SW 1271 (cell line): ENCODE results near the gene PNPT1.
"Not testable (repeated sequence)": the region's sequence is repeated elsewhere in the genome, so short reads cannot be mapped to it uniquely, and the experiment has no call there.

ENCODE experiments used
- DNase-seq, 2 experiments: peaks; one replicate each; lab custom pipeline; 2025; lab: John Stamatoyannopoulos, UW

Gene PNPT1

DNA sequence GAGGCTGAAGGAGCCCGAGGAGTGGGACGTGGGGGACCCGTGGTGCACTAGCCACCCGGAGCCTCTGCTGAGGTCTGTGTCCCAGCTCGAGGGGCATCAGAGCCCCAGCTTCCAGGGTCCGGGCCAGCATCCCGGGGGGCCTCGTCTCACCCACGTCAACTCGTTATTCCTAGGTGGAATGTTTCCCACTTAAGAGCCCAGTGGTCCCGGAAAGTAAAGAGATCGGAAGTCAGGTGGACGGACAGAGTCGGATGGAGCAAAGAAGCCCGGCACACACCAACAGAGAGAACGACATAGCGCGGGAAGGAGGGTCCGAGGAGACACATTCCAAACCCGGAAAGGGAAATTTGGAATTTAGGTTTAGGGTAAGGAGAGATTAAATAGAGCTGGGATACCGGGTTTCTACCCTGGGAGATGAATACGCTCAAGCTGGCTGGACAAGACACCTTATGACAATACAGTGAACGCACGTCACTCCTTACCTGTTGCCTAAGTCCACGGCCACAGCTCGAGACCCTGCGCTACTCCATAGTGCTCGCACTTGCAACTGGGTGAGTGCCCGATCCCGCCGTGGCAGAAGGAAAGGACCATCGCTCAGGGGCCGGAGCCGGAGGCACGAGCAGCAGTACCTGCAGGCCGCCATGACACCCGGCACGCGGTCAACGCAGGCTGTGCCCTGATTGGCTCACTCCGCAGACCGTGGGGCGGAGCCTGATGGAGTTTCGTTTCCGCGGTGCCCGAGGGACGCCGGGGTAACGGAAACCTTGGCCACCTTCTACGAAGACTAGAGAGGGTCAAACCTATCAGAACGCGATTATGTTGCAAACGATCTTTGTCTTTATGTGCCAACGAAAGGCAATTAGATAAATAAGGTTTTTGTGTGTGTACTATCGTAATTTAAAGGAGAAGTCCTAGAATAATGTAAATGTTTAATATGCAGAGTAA is at the start of gene PNPT1:
Gene PNPT1, minus strand, starts transcription at position 664 of the 945 bp plus-strand sequence. Its CDS starts 21 bp downstream, at position 643.
- DNase-seq, result peak; percentile 85 to 92

DNA sequence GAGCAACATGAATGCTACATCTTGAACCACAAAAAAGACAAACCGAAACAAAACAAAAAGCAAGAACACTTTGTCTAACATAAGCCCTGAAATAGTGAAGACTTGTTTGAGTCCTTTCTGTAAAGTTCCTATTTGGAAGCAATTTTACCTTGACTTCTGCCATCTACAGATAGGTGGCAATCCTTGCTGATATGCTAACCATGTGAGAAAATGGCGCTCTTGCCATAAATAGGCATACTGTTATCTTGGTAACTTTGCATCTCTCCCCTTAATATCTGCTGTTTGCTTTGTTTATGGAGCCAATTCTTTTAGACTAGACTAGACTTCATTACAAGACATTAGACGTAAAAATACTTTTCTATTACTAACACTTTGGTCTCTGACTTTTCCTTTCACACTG is 49.4 kb upstream of the PNPT1 start:
- DNase-seq, result no peak

DNA sequence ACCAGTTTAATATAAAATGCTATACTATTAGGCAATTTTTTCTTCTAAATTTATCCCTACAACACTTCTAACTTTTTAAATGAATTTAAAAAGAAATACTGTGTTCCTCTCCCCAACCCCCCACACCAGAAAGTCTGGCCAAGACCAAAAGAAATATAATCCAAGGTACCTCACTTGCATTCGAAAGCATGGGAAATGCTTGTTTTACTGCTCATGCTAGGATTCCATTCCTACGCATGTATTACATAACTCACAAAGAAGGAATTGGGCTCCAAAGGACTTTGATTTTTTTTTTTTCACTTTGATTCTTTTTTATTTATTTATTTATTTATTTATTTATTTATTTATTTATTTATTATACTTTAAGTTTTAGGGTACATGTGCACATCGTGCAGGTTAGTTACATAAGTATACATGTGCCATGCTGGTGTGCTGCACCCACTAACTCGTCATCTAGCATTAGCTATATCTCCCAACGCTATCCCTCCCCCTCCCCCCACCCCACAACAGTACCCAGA is 42.4 kb upstream of the PNPT1 start:
- DNase-seq, result not testable (repeated sequence)

DNA sequence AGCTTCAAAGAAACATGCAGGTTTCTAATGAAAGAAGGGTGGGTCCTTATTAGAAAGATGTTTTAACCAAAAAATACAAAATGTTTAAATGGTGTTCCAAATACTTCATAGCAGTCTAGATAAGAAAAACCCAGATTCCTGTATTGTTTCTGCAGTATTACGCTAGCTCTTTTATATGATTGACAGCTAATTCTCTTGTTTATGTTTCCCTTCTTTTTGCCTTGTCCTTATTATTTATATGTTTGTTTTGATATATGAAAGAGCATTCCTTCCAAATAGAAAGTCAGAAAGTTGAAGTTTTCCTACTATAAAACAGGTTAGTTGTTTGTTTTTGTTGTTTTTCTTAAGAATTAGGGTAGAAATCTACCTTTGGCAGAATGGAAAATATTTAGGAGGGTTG is 41.1 kb upstream of the PNPT1 start:
- DNase-seq, result no peak

DNA sequence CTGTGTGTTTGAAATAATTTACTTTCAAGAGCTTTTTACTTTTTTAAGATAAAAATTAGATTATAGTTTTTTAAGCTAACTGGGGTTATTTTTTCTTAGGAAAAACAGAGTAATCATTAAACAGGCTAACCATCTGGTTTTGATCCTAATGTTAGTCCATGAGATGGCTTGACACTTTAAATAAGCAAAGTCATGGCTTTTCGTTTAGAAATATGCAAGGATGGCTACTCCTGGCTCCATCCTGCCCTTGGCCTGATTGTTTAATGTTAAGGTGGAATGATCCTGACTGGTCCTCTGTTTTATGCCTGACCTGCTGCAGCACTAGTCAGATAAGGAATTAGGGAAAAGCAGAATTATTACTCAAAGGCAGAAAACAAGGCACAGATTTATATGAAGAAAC is 39.7 kb upstream of the PNPT1 start:
- no peak for DNase-seq

DNA sequence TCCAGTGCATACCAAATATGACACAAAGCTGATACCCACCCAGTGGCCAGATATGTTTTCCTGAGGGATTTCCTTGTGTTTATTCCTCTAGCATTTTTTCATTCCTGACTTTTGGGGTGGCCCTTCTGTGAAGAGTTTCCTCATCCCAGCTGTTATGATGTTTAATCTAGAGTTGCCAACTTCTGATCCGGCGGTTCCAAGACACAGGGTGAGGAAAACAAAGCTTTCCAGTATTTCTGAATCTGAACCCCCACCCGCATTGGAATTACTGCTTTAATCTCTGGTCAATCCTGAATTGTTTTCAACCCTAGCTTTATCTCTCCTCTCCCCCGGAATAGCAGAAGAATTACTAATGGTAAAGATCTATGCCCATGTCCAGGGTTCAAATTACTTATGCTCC is 39.2 kb upstream of the PNPT1 start:
- DNase-seq, result no peak

DNA sequence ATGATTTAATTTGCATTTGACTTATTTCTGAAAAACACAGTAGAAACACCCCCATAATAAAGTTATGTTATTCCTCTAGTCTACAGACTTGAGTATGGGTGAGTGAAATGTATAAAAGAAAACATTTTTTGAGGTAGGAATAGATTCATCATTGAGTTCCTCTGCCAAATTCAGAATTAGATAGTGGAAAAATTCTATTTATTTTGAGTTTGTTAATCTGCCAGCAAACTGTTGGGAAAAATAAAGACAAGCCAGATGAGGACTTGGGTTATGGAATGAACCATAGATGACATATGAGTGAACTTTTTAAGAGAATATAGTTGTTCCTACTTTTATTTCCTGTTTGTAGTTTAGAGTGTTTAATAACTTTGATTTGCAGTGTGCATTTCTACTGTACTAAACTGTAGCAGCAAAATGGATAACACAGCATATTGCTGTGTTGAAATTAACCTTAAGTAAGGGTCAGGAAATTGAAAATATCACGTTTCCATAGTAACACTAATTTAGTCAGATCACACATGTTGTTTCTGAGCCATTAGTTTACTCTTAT is 35.6 kb upstream of the PNPT1 start:
- no peak for DNase-seq

DNA sequence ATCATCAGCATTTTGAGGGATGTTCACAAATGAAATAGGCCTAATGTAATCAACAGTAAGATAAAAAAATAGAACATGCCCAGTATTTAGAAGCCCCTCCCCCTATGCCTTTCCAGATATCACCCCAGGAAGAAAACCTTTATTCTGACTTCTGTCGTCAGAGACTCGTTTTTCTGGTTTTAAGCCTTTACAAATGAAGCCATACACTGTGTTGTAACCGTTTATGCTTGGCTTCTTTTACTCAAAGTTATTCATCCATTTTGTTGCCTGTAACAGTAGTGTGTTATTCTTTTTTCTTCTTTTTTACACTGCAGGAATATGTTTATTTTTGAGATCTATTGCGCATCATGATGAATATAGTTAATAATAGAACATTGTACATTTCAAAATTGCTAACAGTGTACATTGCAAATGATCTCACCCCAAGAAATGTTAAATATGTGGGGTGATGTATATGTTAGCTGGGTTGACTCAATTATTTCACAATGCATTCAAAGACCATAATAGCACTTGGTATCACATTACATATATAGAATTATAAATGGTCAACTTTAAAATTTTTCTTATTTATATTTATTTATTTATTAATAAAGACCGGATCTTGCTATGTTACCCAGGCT is 28.1 kb upstream of the PNPT1 start:
- DNase-seq, result no peak

DNA sequence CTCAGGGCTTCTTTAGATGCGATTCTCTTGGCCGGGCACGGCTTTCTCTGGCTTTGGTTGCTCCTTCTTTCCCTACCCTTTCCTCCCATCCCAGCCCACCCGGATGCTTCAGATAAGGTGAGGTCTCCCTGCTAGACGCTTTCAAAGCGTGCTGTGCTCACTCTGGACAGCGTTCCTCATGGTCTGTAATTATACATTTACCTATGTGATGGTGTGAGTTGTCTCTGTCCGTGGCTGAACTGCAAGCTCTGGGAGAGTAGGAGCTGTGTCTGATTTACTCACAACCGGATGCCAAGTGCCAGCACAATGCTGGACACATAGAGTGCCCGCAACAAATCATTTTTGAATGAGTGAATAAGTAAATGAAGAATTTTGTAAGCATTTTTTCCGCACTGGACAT is 26.8 kb upstream of the PNPT1 start:
- no peak for DNase-seq

DNA sequence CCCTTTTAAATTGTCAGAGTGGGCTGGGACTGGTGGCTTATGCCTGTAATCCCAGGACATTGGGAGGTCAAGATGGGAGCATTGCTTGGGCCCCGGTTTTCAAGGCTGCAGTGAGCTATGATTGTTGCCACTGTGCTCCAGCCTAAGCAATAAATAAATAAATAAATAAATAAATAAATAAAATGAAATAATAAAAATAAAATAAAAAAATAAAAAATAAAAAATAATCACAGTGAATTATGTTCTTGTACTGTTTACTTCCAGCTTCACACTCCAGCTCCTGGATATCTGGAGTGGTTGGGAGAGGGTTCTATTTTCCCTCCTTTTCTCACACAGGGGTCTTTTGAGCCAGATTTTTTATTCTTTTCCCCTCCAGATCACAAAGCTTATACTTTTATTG is 26.2 kb upstream of the PNPT1 start:
- DNase-seq, result no peak

DNA sequence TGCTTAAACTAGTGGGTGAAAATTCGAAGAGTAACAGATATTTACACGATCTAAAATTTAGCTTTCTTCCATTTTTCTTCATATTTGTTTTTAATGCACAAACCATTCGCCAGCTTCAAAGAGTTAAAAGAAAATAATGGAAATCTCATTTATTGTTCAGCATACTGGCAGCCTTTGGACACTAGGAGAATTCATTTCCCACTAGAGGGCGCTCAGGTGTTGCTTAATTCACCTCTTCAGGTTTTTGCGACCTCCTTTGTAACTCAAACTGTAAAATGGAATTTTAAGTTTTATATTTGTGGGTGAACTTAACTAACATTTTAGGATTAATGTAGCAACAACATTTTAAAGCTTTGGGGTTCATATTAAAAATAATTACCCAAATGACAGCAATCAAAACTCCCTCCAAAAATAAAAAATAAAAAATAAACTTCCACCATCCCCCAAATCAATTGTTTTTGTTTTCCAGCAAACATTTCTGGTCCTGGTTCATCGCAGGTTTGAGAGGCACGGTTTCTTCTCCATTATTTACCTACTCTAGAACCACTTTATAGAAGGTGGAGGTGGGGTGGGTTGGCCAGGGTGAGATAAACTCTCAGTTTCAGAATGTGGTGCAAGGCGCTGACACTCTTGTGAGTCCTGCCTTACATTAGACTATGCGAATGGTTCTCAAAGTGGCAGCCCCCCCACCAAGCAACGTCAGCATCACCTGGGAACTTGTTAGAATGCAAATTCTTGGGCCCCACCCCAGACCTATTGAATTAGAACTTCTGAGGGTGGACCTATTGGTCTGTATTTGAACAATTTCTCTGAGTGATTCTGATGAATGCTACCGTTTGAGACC is 24.7 kb upstream of the PNPT1 start:
- peak; percentile 11 to 60 for DNase-seq

DNA sequence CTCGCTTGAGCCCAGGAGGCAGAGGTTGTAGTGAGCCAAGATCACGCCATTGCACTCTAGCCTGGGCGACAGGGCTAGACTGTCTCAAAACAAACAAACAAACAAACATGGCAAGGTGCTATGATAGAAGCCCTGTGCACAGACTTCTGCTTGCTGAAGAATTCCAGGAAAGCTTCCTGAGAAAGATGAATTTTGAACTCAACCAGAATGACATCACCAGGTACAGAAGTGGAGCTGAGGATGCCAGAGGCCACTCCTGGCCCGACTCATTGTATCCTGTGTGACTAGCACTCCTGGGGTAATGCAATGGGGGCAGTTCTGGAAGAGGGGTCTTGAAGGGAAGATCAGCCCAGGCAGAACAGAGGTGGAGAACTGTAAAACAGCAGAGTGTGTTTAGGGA is 22.0 kb upstream of the PNPT1 start:
- DNase-seq, result no peak

DNA sequence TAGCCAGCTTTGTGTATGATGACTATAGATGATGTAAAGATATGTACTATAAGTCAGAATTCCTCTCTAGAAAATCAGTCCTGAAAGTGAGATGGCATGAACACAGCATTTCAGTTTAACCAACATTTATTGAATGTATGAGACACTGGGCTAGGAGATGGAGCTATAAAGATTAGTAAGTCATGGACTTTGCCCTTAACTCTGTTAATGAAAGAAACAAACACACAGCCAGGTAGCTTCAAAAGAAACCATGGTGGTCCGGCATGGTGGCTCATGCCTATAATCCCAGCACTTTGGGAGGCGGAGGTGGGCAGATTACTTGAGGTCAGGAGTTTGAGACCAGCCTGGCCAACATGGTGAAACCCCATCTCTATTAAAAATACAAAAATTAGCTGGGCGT is 21.5 kb upstream of the PNPT1 start:
- DNase-seq, result not testable (repeated sequence)

DNA sequence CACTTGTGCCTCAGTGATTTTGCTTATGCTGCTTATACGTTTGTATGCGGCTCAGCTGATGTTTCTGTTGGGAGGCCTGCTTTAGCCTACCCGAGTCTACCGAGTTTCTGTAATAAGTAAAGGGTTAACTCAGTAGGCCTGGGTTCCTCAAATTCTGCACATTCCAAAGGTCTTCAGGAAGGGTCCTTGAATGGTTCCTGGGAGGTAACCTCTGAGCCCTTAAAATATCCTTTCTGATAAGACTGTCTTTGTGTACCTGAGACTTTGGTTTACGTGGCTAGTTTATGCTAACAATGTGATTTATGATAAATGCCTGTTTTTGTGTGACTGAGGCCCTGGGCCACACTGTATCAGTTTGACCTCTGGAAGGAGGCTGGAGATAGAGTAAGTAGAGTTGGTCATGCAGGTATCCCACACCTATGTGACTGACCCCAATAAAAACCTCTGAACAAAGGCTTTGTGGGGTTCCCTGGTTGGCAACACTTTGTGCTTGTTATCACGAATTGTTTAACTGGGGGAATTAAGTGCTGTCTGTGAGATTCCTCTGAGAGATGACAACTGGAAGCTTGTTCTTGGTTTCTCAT is 18.9 kb upstream of the PNPT1 start:
- DNase-seq, result no peak

DNA sequence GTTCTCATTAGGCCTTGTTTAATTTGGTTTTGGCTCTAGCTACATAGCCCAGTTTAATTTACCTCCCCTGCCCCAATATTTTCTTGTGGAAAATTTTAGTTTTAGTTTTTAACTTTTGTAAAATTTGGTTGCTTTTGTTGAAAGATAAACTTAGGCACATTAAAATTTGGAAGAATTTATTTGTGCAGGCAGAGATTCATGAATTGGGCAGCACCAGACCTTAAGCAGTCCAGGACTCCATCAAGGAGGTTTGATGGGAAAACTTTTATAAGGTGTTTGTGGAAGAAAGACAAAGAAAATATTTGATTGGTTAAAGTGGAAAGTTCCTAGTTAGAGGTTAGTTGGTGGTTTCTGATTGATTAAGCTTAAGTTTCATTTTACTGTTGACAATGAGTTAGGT is 16.4 kb upstream of the PNPT1 start:
- DNase-seq, result no peak

DNA sequence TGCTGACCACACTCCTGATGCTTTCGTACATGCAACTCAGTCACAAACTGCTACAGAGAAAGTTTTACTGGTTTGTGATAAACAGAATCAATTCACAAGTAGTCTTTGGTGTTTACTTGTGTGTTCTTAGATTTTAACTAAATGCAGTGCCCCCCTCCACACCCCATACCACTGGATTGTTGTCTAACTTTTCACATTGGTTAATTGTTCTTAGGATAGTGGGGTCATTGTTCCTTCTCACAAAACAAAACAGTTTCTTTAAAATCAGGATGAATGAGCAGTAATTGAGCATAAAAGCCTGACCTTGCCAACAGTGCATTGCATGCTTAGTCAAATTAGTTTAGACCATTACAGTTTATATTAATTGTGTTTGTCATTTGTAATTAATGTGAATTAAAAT is 14.1 kb upstream of the PNPT1 start:
- no peak for DNase-seq

DNA sequence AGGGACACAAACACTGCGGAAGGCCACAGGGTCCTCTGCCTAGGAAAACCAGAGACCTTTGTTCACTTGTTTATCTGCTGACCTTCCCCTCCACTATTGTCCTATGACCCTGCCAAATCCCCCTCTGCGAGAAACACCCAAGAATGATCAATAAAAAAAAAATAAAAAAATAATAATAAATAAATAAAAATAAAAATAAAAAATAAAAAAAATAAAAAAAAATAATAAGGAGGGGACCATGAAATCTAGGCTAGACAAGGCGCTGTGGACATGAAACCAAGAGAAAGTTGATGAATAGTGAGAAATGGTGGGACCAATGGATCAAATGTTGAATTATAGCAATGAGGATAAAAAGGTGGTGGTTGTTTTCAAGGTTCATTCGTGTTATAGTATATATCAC is 12.6 kb upstream of the PNPT1 start:
- not testable (repeated sequence) for DNase-seq

DNA sequence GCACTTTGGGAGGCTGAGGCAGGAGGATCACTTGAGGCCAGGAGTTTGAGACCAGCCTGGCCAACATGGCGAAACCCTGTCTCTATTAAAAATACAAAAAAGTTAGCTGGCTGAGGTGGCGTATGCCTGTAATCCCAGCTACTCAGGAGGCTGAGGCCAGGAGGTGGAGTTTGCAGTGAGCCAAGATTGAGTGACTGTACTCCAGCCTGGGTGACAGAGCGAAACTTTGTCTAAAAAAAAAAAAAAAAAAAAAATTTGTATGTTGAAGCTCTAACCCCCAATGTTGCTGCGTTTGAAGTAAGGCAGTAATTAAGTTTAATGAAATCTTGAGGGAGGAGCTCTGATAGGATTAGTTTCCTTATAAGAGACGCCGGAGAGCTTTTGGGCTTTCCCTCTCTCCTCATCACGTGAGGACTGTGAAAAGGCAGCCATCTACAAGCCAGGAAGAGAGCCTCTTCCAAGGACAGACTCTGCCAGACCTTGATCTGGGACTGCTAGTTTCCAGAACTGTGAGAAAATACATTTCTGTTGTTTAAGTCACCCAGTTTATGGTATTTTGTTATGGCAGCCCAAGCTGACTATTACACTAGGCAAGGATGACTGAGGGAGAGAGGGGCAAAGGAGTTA is 11.5 kb upstream of the PNPT1 start:
- no peak for DNase-seq

DNA sequence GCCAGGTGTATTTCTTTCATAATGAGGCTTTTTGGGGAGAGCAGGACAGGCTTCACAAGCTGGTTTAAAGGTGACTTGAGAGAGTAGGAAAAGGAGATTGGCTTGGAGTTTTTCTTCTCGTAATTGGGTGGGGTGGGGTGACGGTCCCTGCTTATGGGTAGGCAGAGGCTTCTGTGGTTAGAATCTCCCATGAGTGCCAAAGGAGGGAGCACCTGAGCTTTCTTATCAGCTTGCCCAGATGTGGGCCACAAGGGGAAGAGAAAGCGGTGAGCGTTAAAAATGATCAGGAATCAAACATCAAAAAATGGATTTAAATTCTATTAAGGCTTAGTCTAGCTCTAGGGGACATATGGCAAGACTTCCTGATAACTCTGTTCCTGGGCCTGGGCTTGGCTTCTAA is 9.7 kb upstream of the PNPT1 start:
- DNase-seq, result no peak

DNA sequence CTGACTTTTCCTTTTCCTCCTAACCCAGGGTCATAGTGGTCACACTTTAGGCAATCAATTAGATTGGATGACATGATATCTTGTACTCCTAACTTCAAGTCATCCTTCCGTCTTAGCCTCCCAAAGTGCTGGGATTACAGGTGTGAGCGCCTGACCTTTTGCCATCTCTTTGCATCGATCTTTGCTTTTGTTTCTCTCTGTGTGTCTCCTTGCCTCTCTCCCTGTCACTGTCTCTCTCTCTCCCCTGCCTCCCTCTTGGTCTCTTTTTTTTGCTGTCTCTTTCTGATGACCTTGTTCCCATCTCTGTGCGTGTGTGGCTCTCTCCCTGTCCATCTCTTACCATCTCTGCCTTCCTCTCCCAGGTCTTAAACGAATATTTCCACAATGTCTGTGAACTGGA is 904 bp downstream of the PNPT1 start:
- DNase-seq, result not testable (repeated sequence)

DNA sequence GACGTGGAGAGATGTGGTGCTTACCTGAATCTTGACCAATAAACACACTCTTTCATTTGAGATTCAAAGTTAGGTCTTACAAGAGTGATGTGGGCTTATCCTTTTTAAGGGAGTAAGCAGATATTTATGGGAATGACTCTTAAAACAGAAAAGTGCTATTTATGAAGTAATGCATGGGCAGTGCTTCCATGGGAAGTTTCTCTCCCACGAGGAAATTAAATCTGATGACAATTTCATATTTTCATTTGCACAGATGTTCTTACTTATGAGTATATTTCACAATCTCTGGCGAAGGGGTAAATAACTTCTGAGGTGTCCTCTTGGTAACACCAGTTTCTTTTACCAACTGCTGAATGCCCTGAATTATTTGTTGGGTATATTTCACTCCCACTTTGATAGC is 21.0 kb downstream of the PNPT1 start:
- DNase-seq, result no peak
